Measurements from ENCODE around the gene GNAO1. TPM values are rescaled to one million over a fixed set of nuclear protein-coding genes. Genes with fewer than 3 reads are reported as not detected.
A peak's percentile ranks its signal among the peaks of the same experiment; 100 is the strongest.

The GNAO1 gene
- total RNA-seq, 1 experiment from 2014 or later: 3.4 TPM

DNA sequence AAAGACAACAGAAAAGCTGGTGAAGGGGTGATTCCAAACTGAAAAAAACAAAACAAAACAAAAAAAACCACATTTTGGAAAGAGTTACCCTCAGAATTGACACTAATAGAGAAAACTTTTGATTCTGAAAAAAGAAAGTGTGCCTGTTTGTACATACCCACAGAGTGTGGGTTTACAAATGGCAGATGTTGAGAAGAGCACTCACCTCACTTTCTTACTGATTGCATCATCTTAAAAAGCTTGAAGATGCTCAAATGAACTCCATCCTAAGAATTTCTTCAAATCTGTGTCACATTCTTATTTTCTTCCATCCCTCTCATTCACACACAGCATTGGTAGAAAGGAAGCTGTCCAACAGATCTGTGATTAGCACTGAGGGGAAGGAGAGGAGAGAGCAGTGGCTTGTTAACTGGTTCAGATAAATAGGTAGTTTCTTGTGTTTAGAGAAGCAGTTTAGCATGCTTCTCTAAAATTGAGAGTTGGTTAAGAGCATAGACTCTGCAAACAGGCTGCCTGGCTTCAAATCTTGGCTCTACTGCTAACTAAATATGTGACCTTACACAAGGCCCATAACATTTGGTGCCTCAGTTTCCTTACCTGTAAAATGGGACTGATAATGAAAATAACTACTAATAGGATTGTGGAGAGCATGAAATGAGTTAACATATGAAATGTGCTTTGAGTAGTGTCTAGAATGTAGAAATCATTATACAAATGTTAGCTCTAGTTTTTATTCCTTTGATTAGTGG is 6.9 kb downstream of the GNAO1 start:
- no peak for DNase-seq (ENCODE audit: low read depth)

- no peak for DNase-seq (ENCODE audit: low read depth)
Measured at GRCh38 chr16:56198755-56199114, 7.4 kb downstream of the GNAO1 start.

GRCh38 chr16:56199164-56199563 is 7.9 kb downstream of the GNAO1 start:
- no peak for DNase-seq (ENCODE audit: low read depth)

GRCh38 chr16:56201030-56201429 is 9.7 kb downstream of the GNAO1 start:
- DNase-seq (ENCODE audit: low read depth): no peak

GRCh38 chr16:56202036-56202435 is 10.7 kb downstream of the GNAO1 start:
- peak; percentile 91 for DNase-seq (ENCODE audit: low read depth)

GRCh38 chr16:56203052-56203451 is 11.8 kb downstream of the GNAO1 start:
- peak; percentile 72 for DNase-seq (ENCODE audit: low read depth)

DNA sequence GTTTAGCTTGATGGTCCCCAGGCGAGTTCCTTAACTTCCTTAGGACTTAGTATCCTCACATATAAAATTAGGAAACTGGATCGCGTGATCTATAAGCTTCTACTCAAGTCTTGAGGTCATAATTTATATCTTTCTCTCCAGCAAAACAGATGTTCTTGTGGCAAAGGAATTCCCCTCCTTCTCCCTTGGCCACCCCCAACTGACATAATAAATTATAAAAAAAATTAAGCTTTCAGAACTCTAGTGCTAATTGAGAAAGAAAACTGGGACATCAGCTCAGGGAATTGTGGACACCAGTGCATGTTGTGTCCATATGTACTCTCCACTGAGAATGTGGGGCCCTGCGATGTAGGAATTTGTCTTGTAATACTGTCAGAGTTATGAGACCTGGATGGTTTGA is 13.5 kb downstream of the GNAO1 start:
- DNase-seq (ENCODE audit: low read depth): peak; percentile 77

DNA sequence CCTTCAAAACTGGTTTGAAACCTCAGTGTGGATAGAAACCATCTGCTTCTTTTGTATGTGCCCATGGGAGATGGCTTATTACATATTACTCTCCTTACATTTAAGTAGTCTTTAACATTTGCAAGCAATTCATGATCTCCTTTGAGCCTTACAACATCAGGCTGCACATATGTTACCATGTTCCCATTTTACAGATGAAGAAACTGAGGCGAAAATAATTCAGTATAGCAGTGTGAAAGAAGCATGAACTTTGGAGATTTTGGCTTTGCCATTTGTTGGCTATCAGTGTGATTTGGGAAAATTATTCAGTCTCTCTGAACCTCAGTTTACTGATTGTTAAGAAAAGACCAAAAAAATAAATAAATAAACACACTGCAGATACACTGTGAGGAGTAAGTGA is 15.7 kb downstream of the GNAO1 start:
- DNase-seq (ENCODE audit: low read depth): no peak

GRCh38 chr16:56207421-56207820 is 16.1 kb downstream of the GNAO1 start:
- DNase-seq (ENCODE audit: low read depth): no peak

- peak; percentile 88 for DNase-seq (ENCODE audit: low read depth)
Measured at GRCh38 chr16:56211435-56211981, 20.2 kb downstream of the GNAO1 start.

DNA sequence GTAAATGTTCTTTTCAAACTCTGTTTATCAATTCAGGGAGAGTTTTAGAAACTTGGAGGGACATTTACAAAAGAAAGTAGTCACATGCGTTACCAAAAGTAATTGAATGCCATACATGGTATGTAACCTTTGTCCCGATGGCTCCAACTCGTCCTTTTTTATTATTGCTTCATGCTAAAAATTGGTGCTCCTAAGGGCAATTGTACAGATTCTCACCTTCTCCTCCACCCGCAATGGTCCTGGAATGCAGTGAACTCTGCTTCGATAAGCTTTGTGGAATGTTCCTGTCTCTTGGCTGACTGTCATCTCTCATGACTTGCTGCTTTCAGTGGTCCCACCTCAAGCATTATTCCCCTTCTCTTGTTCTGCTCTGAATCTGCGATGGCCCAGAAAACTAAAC is 20.9 kb downstream of the GNAO1 start:
- peak; percentile 60 for DNase-seq (ENCODE audit: low read depth)

DNA sequence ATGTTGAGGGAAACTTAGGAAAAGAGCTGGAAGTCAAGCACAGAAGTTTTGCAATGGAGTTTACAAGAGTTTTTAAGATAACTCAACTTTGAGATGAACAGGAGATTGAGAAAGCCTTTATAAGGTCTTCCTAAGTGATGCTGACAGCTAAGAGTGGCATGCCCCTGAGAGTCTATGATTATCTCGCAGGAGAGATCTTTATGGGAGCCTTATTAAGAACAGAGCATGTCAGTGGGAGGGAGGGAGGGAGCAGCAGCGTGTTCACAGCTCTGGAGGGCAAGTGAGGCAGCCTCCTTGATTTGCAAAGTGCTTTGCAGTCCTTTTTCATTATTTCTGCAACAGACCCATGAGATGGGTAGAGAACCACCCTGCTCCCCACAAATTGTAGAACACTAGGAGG is 30.7 kb downstream of the GNAO1 start:
- no peak for DNase-seq (ENCODE audit: low read depth)

DNA sequence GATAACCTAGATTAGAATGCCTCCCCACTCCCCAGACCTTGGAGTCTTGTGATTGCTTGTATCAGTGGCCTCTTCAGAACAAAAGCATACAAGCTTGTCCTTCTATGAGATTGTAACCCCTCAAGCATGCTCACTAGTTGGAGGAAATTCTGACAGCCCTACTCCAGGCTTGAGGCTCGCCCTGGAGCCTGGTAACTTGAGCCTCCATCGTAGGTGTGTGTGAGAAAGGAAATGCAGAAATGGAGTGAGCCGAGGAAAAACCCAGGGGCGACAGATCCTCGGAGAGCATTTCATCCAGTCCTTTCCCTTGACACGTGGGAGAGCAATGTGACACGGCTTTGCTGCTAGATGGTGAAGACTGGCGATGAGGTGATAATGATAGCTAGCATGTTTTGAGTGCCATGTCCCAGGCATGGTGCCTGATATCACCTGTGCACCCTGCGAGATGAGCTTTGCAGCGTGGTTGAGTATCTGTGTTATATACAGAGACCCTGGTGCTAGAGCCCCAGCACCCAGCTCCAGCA is 31.2 kb downstream of the GNAO1 start:
- DNase-seq (ENCODE audit: low read depth): no peak

DNA sequence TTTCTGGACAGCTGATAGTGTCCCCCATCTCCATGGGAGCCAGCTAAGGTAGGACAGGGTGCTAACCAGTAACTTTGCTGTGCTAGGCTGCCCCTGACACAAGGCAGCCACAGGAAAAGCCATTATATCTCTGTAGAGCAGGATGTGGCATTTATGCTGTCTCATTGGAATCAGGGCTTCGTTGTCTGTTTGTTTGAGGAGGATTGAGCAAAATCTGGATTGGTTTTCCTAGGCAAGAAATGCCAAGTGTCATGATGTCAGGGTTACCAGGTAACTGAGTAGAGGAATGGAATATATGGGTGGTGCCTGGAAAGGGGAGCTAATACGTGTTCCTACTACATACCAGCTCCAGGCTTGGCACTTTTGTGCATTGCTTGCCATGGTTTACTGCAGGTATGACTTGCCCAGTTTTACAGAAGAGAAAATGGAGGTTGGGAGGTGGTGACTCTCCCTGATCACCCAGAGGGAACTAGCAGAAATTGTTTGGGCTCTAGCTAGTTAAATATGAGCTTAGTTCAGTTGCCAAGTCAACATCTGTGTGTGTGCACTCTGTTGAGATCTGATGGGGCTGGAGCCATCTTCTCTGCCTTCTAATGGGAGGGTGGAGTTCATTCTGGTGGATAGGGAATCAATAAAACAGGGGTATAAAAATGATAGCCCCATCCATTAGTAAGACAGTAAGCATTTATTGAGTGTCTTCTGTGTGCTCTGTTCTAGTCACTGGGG is 33.9 kb downstream of the GNAO1 start:
- no peak for DNase-seq (ENCODE audit: low read depth)

DNA sequence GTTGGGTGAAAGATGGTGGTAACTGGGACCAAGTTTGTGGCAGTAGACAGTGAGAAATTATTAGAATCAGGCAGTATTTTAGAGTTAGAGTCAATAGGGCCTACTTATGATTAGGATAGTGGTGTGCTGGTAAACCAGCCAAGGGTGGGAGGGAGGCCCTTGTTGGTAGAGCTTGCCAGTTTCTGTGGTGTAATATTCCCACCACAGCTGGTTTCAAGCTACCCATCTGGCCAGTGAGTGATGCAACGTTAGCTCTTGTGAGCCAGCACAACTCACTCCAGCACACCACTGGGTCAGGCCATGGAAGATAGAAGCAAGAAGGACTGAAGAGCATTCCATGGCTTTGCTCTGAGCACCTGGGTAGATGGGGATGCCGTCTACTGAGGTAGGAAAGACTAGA is 34.9 kb downstream of the GNAO1 start:
- peak; percentile 74 for DNase-seq (ENCODE audit: low read depth)

GRCh38 chr16:56226845-56227525 is 35.7 kb downstream of the GNAO1 start:
- DNase-seq (ENCODE audit: low read depth): no peak

GRCh38 chr16:56227936-56228335 is 36.6 kb downstream of the GNAO1 start:
- DNase-seq (ENCODE audit: low read depth): no peak

- DNase-seq (ENCODE audit: low read depth): no peak
Measured at GRCh38 chr16:56228476-56228875, 37.2 kb downstream of the GNAO1 start.

DNA sequence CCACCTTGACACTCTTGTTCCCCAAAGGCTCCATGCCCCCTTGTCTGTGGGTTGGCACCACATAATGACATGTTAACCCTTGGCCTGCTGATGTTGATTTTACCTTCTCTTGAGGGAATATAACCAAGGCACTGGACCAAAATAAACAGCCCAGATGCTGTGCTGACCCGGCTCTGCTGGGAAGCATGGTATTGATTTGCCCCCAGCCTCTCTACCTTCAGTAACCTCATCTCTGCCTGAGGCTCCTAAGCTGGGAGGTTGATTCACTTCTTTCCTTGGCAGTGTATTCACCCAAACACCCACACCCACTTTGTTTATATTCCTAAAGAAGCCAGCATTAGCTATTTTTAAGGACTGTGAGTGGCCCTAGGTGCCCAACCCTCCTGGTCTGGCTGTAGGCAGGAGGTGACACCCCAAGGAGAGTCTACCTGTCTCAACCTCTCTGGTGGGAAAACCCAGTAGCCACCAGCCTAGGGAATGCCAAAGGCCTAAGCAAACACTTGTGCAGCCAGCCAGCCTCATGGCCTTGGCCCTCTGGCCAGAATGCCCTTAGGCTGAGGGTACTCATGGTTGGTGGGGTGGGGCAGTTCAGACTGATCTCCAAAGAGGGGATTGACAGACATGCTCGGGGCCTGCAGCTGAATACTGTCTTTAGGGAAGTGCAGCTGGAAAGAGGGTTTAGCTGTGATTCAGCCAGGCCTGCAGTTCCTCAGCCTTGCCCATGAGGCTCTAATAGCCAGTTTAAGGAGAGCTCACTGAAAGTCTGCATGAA is 42.7 kb downstream of the GNAO1 start:
- DNase-seq (ENCODE audit: low read depth): peak; percentile 41

GRCh38 chr16:56234737-56235136 is 43.4 kb downstream of the GNAO1 start:
- no peak for DNase-seq (ENCODE audit: low read depth)

DNA sequence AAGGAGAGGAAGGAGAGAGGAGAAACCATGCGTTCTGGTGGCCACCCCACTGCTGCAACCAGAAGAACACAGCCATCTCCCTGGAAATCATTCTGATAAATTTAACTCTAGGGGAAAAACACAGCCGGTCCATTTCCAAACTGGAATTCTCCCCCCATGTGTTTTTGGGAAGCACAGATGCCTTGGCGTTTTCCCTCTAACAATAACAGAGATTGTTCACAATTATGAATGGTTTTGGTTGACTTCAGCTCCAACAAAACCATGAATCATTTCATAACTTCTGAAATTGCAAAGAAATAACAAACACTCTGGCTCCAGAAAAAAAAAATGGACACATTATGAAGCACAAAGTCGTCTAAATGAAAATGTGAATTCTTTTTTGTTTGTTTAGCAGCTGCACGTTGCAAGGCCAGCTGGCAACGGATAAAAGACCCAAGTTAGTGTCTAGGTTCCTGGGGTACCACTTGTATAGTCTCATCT is 46.2 kb downstream of the GNAO1 start:
- DNase-seq (ENCODE audit: low read depth): no peak
